ENCODE data around the gene PTPN6.

Gene PTPN6

GRCh38 chr12:6996040-6996441, 44.9 kb downstream of the PTPN6 start:
- DNase-seq (ENCODE audit: low read depth, low spot score): no peak
- H3K27ac ChIP-seq: no peak overlapping the region

GRCh38 chr12:6998715-6999451, 47.7 kb downstream of the PTPN6 start:
- H3K27ac ChIP-seq: peak overlapping the region; percentile 64
- DNase-seq (ENCODE audit: low read depth, low spot score): peak; percentile 10

- no peak for DNase-seq (ENCODE audit: low read depth, low spot score)
- no peak overlapping the region for H3K27ac ChIP-seq
These were observed 50.9 kb downstream of the PTPN6 start for GRCh38 chr12:7001921-7002591.

DNA sequence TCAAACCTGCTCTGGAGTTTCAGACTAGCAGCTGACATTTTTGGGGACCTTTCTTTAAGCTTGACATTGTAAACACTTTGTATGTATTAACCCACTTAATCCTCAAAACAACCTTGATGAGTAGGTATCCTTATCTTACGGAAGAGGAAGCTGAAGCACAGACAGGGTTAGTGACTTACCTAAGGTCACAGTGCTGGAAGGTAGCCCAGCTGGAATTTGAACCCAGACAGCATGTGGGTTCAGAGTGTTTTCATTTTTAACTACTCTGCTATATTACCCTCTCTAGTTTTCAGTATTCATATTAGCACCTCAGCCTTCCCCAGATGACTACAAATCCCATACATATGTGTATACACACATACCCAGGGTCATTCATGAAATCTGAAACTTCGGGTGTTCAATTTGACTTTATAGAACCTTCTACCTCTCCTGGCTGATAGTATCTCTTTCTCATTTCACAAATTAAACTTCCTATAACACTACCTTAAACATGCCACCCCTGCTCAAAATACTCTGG, 53.2 kb downstream of the PTPN6 start:
- no peak overlapping the region for H3K27ac ChIP-seq
- no peak for DNase-seq (ENCODE audit: low read depth, low spot score)

DNA sequence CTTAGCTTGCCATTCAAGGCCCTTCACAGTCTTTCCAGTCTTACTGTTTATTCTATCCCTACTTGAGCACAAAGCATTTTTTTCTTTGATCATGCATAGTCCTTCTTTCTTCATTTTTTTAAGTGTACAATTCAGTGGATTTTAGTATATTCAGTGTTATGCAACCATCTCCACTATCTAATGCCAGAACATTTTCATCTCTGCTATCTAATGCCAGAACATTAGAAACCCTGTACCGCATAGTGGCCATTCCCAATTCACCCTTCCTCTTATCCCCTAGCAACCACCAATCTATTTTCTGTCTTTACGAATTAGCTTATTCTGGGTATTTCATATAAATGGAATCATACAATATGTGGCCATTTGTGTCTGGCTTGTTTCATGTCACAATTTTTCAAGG, 53.7 kb downstream of the PTPN6 start:
- DNase-seq (ENCODE audit: low read depth, low spot score): no peak
- H3K27ac ChIP-seq: no peak overlapping the region

DNA sequence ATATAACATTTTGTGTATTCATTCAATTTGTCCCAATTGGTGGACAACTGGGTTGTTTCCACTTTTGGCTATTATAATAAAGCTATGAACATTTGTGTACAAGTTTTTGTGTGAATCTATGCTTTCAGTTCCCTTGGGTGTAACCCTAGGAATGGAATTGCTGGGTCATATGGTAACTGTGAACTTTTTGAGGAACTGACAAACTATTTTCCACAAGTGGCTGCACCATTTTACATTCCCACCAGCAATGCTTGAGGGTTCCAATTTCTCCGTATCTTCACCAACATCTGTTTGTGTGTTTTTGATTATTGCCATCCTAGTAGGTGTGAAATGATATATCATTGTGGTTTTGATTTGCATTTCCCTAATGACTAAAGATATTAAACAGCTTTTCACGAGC, 54.2 kb downstream of the PTPN6 start:
- H3K27ac ChIP-seq: no peak overlapping the region
- no peak for DNase-seq (ENCODE audit: low read depth, low spot score)

DNA sequence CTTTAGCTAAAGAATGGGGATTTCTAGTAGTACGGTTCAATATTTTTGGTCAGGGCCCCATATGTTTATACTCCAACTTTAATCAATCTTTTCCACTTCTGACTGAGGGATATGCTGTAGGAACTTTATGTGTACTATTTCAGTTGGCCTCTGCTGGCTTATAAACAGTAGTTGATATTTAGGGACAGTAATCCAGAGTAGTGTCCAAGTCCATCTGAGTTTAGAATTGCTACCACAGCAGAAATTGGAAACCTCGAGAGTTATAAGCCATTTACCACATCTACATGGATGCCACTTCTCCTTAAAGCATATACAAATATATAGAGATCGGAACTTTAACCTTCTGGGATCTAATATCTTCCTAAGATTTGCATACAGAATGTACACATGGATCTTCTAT, 55.5 kb downstream of the PTPN6 start:
- DNase-seq (ENCODE audit: low read depth, low spot score): no peak
- H3K27ac ChIP-seq: no peak overlapping the region

DNA sequence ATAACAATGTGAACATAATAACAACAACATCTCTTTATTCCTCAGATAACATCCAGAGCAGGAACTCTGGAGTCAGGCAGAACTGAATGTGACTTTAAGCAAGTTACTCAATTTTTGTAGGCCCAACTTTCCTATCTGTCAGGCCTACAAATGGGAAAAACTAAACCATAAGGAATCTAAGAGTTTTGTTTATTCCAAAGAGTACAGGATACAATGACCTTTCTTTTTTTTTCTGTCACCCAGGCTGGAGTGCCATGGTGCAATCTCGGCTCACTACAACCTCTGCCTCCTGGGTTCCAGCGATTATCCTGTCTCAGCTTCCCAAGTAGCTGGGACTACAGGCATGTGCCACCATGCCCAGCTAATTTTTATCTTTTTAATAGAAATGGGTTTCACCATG, 57.7 kb downstream of the PTPN6 start:
- no peak overlapping the region for H3K27ac ChIP-seq
- no peak for DNase-seq (ENCODE audit: low read depth, low spot score)

DNA sequence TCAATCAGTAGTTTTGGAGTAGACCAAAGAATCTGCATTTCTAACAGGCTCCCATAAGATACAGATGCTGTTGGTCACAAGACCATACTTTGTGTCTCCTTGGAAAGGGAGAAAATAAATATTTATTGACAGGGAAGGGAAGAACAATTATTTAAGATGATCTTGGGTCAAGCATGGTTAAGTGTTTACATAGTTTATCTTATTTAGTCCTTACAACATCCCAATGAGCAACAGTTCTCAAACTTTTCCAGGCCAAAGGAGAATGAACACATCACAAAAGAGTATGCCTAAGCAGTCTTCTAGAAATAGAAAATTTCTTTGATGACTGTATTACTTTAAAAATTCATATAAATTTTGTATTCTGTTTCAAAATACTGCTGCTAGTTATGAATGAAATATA, 58.4 kb downstream of the PTPN6 start:
- DNase-seq (ENCODE audit: low read depth, low spot score): no peak
- no peak overlapping the region for H3K27ac ChIP-seq
